Measurements from ENCODE around the gene TMEM30B. TPM values are rescaled to one million over a fixed set of nuclear protein-coding genes. Genes with fewer than 3 reads are reported as not detected.

Gene TMEM30B
- total and polyA plus RNA-seq, 2 experiments from 2014 or later = 0.32 to 0.45 TPM

- DNase-seq (ENCODE audit: low read depth in 1 of 2, low spot score in 1 of 2) = no peak
- no peak overlapping the region for H3K27ac ChIP-seq
- TF ChIP-seq CTCF (IDR thresholded peaks at IDR 0.05; ENCODE audit: low read depth, low read length) = no peak
- H3K4me3 ChIP-seq = no peak overlapping the region
- H3K9me3 ChIP-seq (ENCODE audit: low read depth) = no peaks in the 10 kb centered on the region
- no peaks in the 10 kb centered on the region for H3K27me3 ChIP-seq
- H3K36me3 ChIP-seq = no peaks in the 10 kb centered on the region
- H3K4me1 ChIP-seq (ENCODE audit: low read depth) = peaks cover 26% of the 10 kb centered on the region
Measured at GRCh38 chr14:61326146-61326545, 45.0 kb upstream of the TMEM30B start.

- no peak for TF ChIP-seq CTCF (IDR thresholded peaks at IDR 0.05; ENCODE audit: low read depth, low read length)
- H3K9me3 ChIP-seq (ENCODE audit: low read depth) = no peaks in the 10 kb centered on the region
- no peak overlapping the region for H3K27ac ChIP-seq
- no peak for DNase-seq (ENCODE audit: low read depth in 1 of 2, low spot score in 1 of 2)
- H3K27me3 ChIP-seq = no peaks in the 10 kb centered on the region
- H3K36me3 ChIP-seq = no peaks in the 10 kb centered on the region
- no peak overlapping the region for H3K4me3 ChIP-seq
- H3K4me1 ChIP-seq (ENCODE audit: low read depth) = peaks cover 23% of the 10 kb centered on the region
Measured at GRCh38 chr14:61325166-61325565, 44.0 kb upstream of the TMEM30B start.

- Histone ChIP-seq H3K4me3 (peak overlapping the region; percentile 79), H3K27me3 (no peaks in the 10 kb centered on the region), H3K4me1 (ENCODE audit: low read depth) (peaks cover 15% of the 10 kb centered on the region), H3K27ac (no peak overlapping the region), H3K36me3 (no peaks in the 10 kb centered on the region), H3K9me3 (ENCODE audit: low read depth) (no peaks in the 10 kb centered on the region)
- no peak for TF ChIP-seq CTCF (IDR thresholded peaks at IDR 0.05; ENCODE audit: low read depth, low read length)
- no peak for DNase-seq (ENCODE audit: low read depth in 1 of 2, low spot score in 1 of 2)
Measured at GRCh38 chr14:61323970-61324369, 42.8 kb upstream of the TMEM30B start.

GRCh38 chr14:61322799-61323290 lies 41.7 kb upstream of the TMEM30B start:
- Histone ChIP-seq H3K27me3 (no peaks in the 10 kb centered on the region), H3K27ac (no peak overlapping the region)

GRCh38 chr14:61322011-61322798 lies 41.1 kb upstream of the TMEM30B start:
- Histone ChIP-seq H3K27ac (no peak overlapping the region), H3K27me3 (no peaks in the 10 kb centered on the region), H3K4me3 (peak overlapping the region; percentile 79), H3K4me1 (ENCODE audit: low read depth) (peaks cover 15% of the 10 kb centered on the region), H3K36me3 (no peaks in the 10 kb centered on the region), H3K9me3 (ENCODE audit: low read depth) (no peaks in the 10 kb centered on the region)
- TF ChIP-seq CTCF (IDR thresholded peaks at IDR 0.05; ENCODE audit: low read depth, low read length) = no peak
- peak in 1 of 2 donors; percentile 12 for DNase-seq (ENCODE audit: low read depth in 1 of 2, low spot score in 1 of 2)

More at GRCh38 chr14:61322799-61323290, 41.7 kb upstream of the TMEM30B start:
- Histone ChIP-seq H3K4me3 (peak overlapping the region; percentile 79), H3K4me1 (ENCODE audit: low read depth) (peaks cover 15% of the 10 kb centered on the region), H3K36me3 (no peaks in the 10 kb centered on the region), H3K9me3 (ENCODE audit: low read depth) (no peaks in the 10 kb centered on the region)
- peak in 1 of 2 donors; percentile 18 for DNase-seq (ENCODE audit: low read depth in 1 of 2, low spot score in 1 of 2)
- no peak for TF ChIP-seq CTCF (IDR thresholded peaks at IDR 0.05; ENCODE audit: low read depth, low read length)

Measured in cardiac muscle cell (in vitro differentiated cells and primary cell).